H9 (cell line): ENCODE measurements around the gene PSMG2. TPM values are rescaled to one million over a fixed set of nuclear protein-coding genes. Genes with fewer than 3 reads are reported as not detected.

Source experiments
- DNase-seq: peaks from one replicate; pipeline ENCODE4 v3.0.0-alpha.2; 2017
- H2AFZ ChIP-seq: one replicate; pipeline ENCODE4 v1.6.1; 2013; ENCODE audit warnings: mild to moderate bottlenecking, low read length, control low read depth, moderate library complexity
- H2AK5ac ChIP-seq: 2 replicates; pipeline ENCODE4 v1.6.1; 2013; ENCODE audit warnings: low read length, control low read depth, mixed read lengths; ENCODE audit not compliant: insufficient read length
- H2BK120ac ChIP-seq: one replicate; pipeline ENCODE4 v1.6.1; 2013; ENCODE audit warnings: low read depth, mild to moderate bottlenecking, low read length, control low read depth, inconsistent platforms; ENCODE audit not compliant: poor library complexity, severe bottlenecking
- H2BK12ac ChIP-seq: 2 replicates; pipeline ENCODE4 v1.6.1; 2013; ENCODE audit warnings: low read length, control low read depth, mixed read lengths, low read depth; ENCODE audit not compliant: insufficient read length
- H2BK15ac ChIP-seq: 2 replicates; pipeline ENCODE4 v1.6.1; 2013; ENCODE audit warnings: low read depth, low read length, control low read depth
- H2BK20ac ChIP-seq: one replicate; pipeline ENCODE4 v1.6.1; 2013; ENCODE audit warnings: low read depth, mild to moderate bottlenecking, low read length, control low read depth, inconsistent platforms; ENCODE audit not compliant: poor library complexity, severe bottlenecking
- H2BK5ac ChIP-seq: 2 replicates; pipeline ENCODE4 v1.6.1; 2013; ENCODE audit warnings: low read length, control low read depth, mixed read lengths; ENCODE audit not compliant: insufficient read length
- H3K14ac ChIP-seq: 2 replicates; pipeline ENCODE4 v1.6.1; 2013; ENCODE audit warnings: low read length, control low read depth; ENCODE audit not compliant: insufficient read depth
- H3K18ac ChIP-seq: 2 replicates; pipeline ENCODE4 v1.6.1; 2013; ENCODE audit warnings: low read depth, mild to moderate bottlenecking, mixed read lengths, low read length, control low read depth; ENCODE audit not compliant: insufficient read length
- H3K23ac ChIP-seq: 2 replicates; pipeline ENCODE4 v1.6.1; 2013; ENCODE audit warnings: low read length, control low read depth, mixed read lengths, low read depth; ENCODE audit not compliant: insufficient read length
- H3K23me2 ChIP-seq: 2 replicates; pipeline ENCODE4 v1.6.1; 2013; ENCODE audit warnings: low read depth, mild to moderate bottlenecking, mixed read lengths, low read length, control low read depth; ENCODE audit not compliant: insufficient read length, poor library complexity, severe bottlenecking
- H3K27ac ChIP-seq: 2 replicates; pipeline ENCODE4 v1.5.1; 2013; ENCODE audit warnings: low read length, control low read depth, mixed read lengths, low read depth; ENCODE audit not compliant: insufficient read length
- H3K27me3 ChIP-seq: 2 replicates; pipeline ENCODE4 v1.6.1; 2013; ENCODE audit warnings: low read length, control low read depth, inconsistent platforms; ENCODE audit not compliant: insufficient read depth
- H3K4ac ChIP-seq: 2 replicates; pipeline ENCODE4 v1.6.1; 2013; ENCODE audit warnings: low read depth, mild to moderate bottlenecking, control low read depth, inconsistent platforms, low read length, moderate library complexity
- H3K4me1 ChIP-seq: 2 replicates; pipeline ENCODE4 v1.6.1; 2013; ENCODE audit warnings: low read length, control low read depth, inconsistent platforms; ENCODE audit not compliant: insufficient read depth
- H3K4me2 ChIP-seq: 2 replicates; pipeline ENCODE4 v1.6.1; 2013; ENCODE audit warnings: low read length, control low read depth, mixed read lengths; ENCODE audit not compliant: insufficient read length, insufficient read depth
- H3K56ac ChIP-seq: 2 replicates; pipeline ENCODE4 v1.6.1; 2013; ENCODE audit warnings: low read depth, mild to moderate bottlenecking, mixed read lengths, low read length, control low read depth; ENCODE audit not compliant: insufficient read length
- H3K79me1 ChIP-seq: 2 replicates; pipeline ENCODE4 v1.6.1; 2013; ENCODE audit warnings: low read depth, mild to moderate bottlenecking, moderate library complexity, low read length, control low read depth, inconsistent platforms; ENCODE audit not compliant: insufficient read depth, poor library complexity, severe bottlenecking
- H3K79me2 ChIP-seq: 2 replicates; pipeline ENCODE4 v1.6.1; 2013; ENCODE audit warnings: low read length, control low read depth, inconsistent platforms; ENCODE audit not compliant: insufficient read depth
- H3K9ac ChIP-seq: 2 replicates; pipeline ENCODE4 v1.6.1; 2013; ENCODE audit warnings: low read length, control low read depth, mixed read lengths; ENCODE audit not compliant: insufficient read length; ENCODE audit errors: extremely low read depth
- H3K9me3 ChIP-seq: one replicate; pipeline ENCODE4 v1.6.1; 2013; ENCODE audit warnings: low read depth, low read length, inconsistent platforms; ENCODE audit not compliant: control insufficient read depth
- H3T11ph ChIP-seq: one replicate; pipeline ENCODE4 v1.6.1; 2013; ENCODE audit warnings: mild to moderate bottlenecking, low read length, control low read depth, inconsistent platforms
- H4K20me1 ChIP-seq: one replicate; pipeline ENCODE4 v1.6.1; 2013; ENCODE audit not compliant: control insufficient read depth, insufficient read length, insufficient read depth
- H4K5ac ChIP-seq: 2 replicates; pipeline ENCODE4 v1.6.1; 2013; ENCODE audit warnings: low read depth, mild to moderate bottlenecking, mixed read lengths, low read length, control low read depth; ENCODE audit not compliant: insufficient read length
- H4K8ac ChIP-seq: replicated peaks from 2 replicates; pipeline ENCODE4 v1.6.1; 2013; ENCODE audit warnings: low read length, control low read depth, mixed read lengths, low read depth; ENCODE audit not compliant: insufficient read length
- H4K91ac ChIP-seq: 2 replicates; pipeline ENCODE4 v1.6.1; 2013; ENCODE audit warnings: low read depth, mild to moderate bottlenecking, moderate library complexity, mixed read lengths, low read length, control low read depth; ENCODE audit not compliant: insufficient read length
- H3K27ac Mint-ChIP-seq, 3 experiments: 2 replicates in 2 of 3; 3 replicates in 1 of 3; pipeline ENCODE4 v1.8.0; 2020 to 2021; ENCODE audit warnings: mixed read lengths in 3 of 3, mild to moderate bottlenecking in 1 of 3, moderate library complexity in 1 of 3
- H3K27me3 Mint-ChIP-seq: 2 replicates; pipeline ENCODE4 v1.8.0; 2021; ENCODE audit warnings: low read depth, mild to moderate bottlenecking, moderate library complexity, mixed read lengths
- H3K36me3 Mint-ChIP-seq, 3 experiments: 2 replicates in 2 of 3; 3 replicates in 1 of 3; pipeline ENCODE4 v1.8.0; 2020 to 2021; ENCODE audit warnings: low read depth in 3 of 3, mixed read lengths in 3 of 3; ENCODE audit not compliant: insufficient read depth in 1 of 3
- H3K4me1 Mint-ChIP-seq, 2 experiments: 2 replicates each; pipeline ENCODE4 v1.8.0; 2020; ENCODE audit warnings: mixed read lengths in 2 of 2
- H3K4me3 Mint-ChIP-seq, 2 experiments: 2 replicates in 1 of 2; 3 replicates in 1 of 2; pipeline ENCODE4 v1.8.0; 2020 to 2021; ENCODE audit warnings: mild to moderate bottlenecking in 2 of 2, mixed read lengths in 2 of 2, moderate library complexity in 1 of 2
- H3K9me3 Mint-ChIP-seq, 2 experiments: 2 replicates in 1 of 2; 3 replicates in 1 of 2; pipeline ENCODE4 v1.8.0; 2020; ENCODE audit warnings: mild to moderate bottlenecking in 2 of 2, mixed read lengths in 2 of 2, moderate library complexity in 1 of 2
- CTCF ChIP-seq: fragments of 200-600 bp; sonication (generic); conservative IDR thresholded peaks from 3 replicates; pipeline ENCODE4 v1.8.0; 2021; ENCODE audit warnings: antibody characterized with exemption, mild to moderate bottlenecking
- WGBS: extraction: QIAGEN DNeasy Blood & Tissue Kit; methylation state at CpG from one replicate; pipeline ENCODE4 v1.1.7; 2013; ENCODE audit warnings: missing lambda C conversion rate, low lambda C conversion rate, mixed read lengths; ENCODE audit not compliant: insufficient read length; ENCODE audit errors: extremely low coverage; 5-methylcytosine and 5-hydroxymethylcytosine counted together
- total RNA-seq: library from RNA; stranded (reverse); gene quantifications from 2 replicates; pipeline ENCODE4 v1.2.1, GENCODE V29; 2021

PSMG2 gene
- total RNA-seq, 1 experiment from 2014 or later, result 72.2 TPM

GRCh38 chr18:12742453-12742852, 39.6 kb downstream of the PSMG2 start:
- DNase-seq, result no peak
- Histone ChIP-seq H4K8ac (no peak overlapping the region), H2AFZ (no peak overlapping the region), H3K27me3 (no peaks in the 10 kb centered on the region), H3K4me2 (no peak overlapping the region), H4K5ac (no peak overlapping the region), H2BK5ac (no peak overlapping the region), H2AK5ac (no peak overlapping the region), H2BK12ac (no peak overlapping the region), H2BK20ac (no peak overlapping the region), H3K9me3 (no peaks in the 10 kb centered on the region), H3K27ac (no peak overlapping the region), H3K9ac (no peak overlapping the region), H3K18ac (no peak overlapping the region), H3K14ac (no peak overlapping the region), H4K91ac (no peak overlapping the region), H2BK120ac (no peak overlapping the region), H2BK15ac (no peak overlapping the region), H3K4ac (no peak overlapping the region), H3K23me2 (no peaks in the 10 kb centered on the region), H3K23ac (no peak overlapping the region), H3T11ph (no peak overlapping the region), H4K20me1 (no peaks in the 10 kb centered on the region), H3K79me1 (no peaks in the 10 kb centered on the region), H3K56ac (no peak overlapping the region), H3K79me2 (no peaks in the 10 kb centered on the region), H3K4me1 (no peaks in the 10 kb centered on the region)
- no peak overlapping the region for H3K27ac Mint-ChIP-seq
- no peak overlapping the region for H3K4me3 Mint-ChIP-seq
- H3K9me3 Mint-ChIP-seq, result peaks cover 0 to 2% of the 10 kb centered on the region in 2 experiments; a peak in 1 of 5 replicates
- WGBS, result no CpG with 5 or more reads among the region's 5 CpGs
- H3K36me3 Mint-ChIP-seq, result no peaks in the 10 kb centered on the region
- no peak for TF ChIP-seq CTCF
- H3K4me1 Mint-ChIP-seq, result peaks cover 0 to 4% of the 10 kb centered on the region in 2 experiments; a peak in 2 of 4 replicates
- H3K27me3 Mint-ChIP-seq, result no peaks in the 10 kb centered on the region; the same call in 1 of the 2 replicates
